ENCODE results near the gene P4HA3. TPM values are rescaled to one million over a fixed set of nuclear protein-coding genes. Genes with fewer than 3 reads are reported as not detected.

The P4HA3 gene
- total RNA-seq, 1 experiment from 2014 or later, result 0.52 TPM

DNA sequence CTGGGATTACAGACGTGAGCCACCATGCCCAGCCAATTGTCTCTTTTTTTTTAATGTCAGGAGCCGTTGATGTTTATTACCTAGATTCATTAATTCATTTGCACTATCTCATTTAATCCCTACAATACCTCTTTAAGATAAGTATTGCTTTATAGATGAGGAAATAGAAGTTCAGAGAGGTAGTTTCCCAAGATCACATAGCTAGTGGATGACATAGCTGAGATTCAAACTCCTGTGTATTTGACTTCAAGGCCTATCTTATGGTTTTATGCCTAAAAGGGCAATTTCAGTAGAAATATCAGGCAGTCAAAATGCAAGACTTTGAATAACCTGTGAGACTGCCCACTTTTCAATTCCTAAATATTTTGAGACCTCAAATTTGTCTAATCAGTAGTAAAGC is 73.9 kb downstream of the P4HA3 start:
- Histone ChIP-seq H3K4me3 (ENCODE audit: low read depth, low read length, poor library complexity, severe bottlenecking) (no peak overlapping the region), H3K27me3 (replicated peaks; ENCODE audit: insufficient read depth, low read depth, low read length, poor library complexity) (no peaks in the 10 kb centered on the region), H3K4me1 (ENCODE audit: insufficient read depth, low read length, poor library complexity, severe bottlenecking) (no peaks in the 10 kb centered on the region), H3K27ac (ENCODE audit: low read depth, low read length, poor library complexity, severe bottlenecking) (no peak overlapping the region), H3K36me3 (ENCODE audit: insufficient read depth, low read length, poor library complexity, severe bottlenecking) (peaks cover 45% of the 10 kb centered on the region), H3K9me3 (ENCODE audit: low read depth, low read length, poor library complexity, severe bottlenecking) (no peaks in the 10 kb centered on the region)
- CTCF ChIA-PET, result no interaction called here
- TF ChIP-seq CTCF (conservative IDR thresholded peaks at IDR 0.05; ENCODE audit: low read depth, low read length) (no peak), EZH2 (IDR thresholded peaks at IDR 0.05; ENCODE audit: borderline replicate concordance, low read depth, low read length, poor library complexity, severe bottlenecking) (no peak)
- no peak for DNase-seq (ENCODE audit: low spot score)
- BruUV-seq (replicated peaks), result no TSS peak
- POLR2A ChIA-PET (ENCODE audit: low non-redundant PET), result no interaction called here
- intact Hi-C loops (cut with micrococcal nuclease; ENCODE audit: unreplicated experiment), result no loop called here

DNA sequence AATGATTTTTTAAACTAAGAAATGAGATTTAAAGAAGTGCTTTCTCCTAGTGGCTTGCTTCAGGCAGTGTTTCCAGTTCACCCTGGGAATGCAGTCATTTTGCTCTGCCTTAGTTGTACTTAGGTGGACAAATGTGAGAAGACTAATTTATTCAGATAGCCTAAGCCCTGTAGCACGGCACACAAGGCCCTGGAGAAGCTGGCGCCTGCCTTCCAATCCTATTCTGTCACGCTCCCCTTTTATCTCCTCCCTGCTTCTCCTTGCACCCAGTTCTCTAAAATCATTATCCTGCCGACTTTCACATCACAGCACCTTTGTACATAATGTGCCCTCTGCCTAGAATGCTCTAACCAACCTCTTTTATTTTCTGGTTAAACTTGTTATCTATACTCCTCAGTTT is 76.3 kb downstream of the P4HA3 start:
- H3K27ac ChIP-seq (ENCODE audit: low read depth, low read length, poor library complexity, severe bottlenecking), result no peak overlapping the region
- POLR2A ChIA-PET (ENCODE audit: low non-redundant PET), result no interaction called here
- H3K9me3 ChIP-seq (ENCODE audit: low read depth, low read length, poor library complexity, severe bottlenecking), result no peaks in the 10 kb centered on the region
- H3K27me3 ChIP-seq (replicated peaks; ENCODE audit: insufficient read depth, low read depth, low read length, poor library complexity), result no peaks in the 10 kb centered on the region
- DNase-seq (ENCODE audit: low spot score), result no peak
- intact Hi-C loops (cut with micrococcal nuclease; ENCODE audit: unreplicated experiment), result no loop called here
- no peaks in the 10 kb centered on the region for H3K4me1 ChIP-seq (ENCODE audit: insufficient read depth, low read length, poor library complexity, severe bottlenecking)
- H3K36me3 ChIP-seq (ENCODE audit: insufficient read depth, low read length, poor library complexity, severe bottlenecking), result peaks cover 48% of the 10 kb centered on the region
- TF ChIP-seq EZH2 (IDR thresholded peaks at IDR 0.05; ENCODE audit: borderline replicate concordance, low read depth, low read length, poor library complexity, severe bottlenecking) (no peak), CTCF (conservative IDR thresholded peaks at IDR 0.05; ENCODE audit: low read depth, low read length) (no peak)
- CTCF ChIA-PET, result no interaction called here
- H3K4me3 ChIP-seq (ENCODE audit: low read depth, low read length, poor library complexity, severe bottlenecking), result no peak overlapping the region
- BruUV-seq (replicated peaks), result no TSS peak

- no peak for DNase-seq (ENCODE audit: low spot score)
- no peaks in the 10 kb centered on the region for H3K9me3 ChIP-seq (ENCODE audit: low read depth, low read length, poor library complexity, severe bottlenecking)
- peaks cover 43% of the 10 kb centered on the region for H3K36me3 ChIP-seq (ENCODE audit: insufficient read depth, low read length, poor library complexity, severe bottlenecking)
- H3K4me1 ChIP-seq (ENCODE audit: insufficient read depth, low read length, poor library complexity, severe bottlenecking), result no peaks in the 10 kb centered on the region
- intact Hi-C loops (cut with micrococcal nuclease; ENCODE audit: unreplicated experiment), result no loop called here
- ChIA-PET POLR2A (ENCODE audit: low non-redundant PET) (no interaction called here), CTCF (no interaction called here)
- TF ChIP-seq CTCF (conservative IDR thresholded peaks at IDR 0.05; ENCODE audit: low read depth, low read length), result no peak
- TF ChIP-seq EZH2 (IDR thresholded peaks at IDR 0.05; ENCODE audit: borderline replicate concordance, low read depth, low read length, poor library complexity, severe bottlenecking), result no peak
- no peaks in the 10 kb centered on the region for H3K27me3 ChIP-seq (replicated peaks; ENCODE audit: insufficient read depth, low read depth, low read length, poor library complexity)
- no TSS peak for BruUV-seq (replicated peaks)
- H3K4me3 ChIP-seq (ENCODE audit: low read depth, low read length, poor library complexity, severe bottlenecking), result no peak overlapping the region
- no peak overlapping the region for H3K27ac ChIP-seq (ENCODE audit: low read depth, low read length, poor library complexity, severe bottlenecking)
These were observed 77.8 kb downstream of the P4HA3 start for GRCh38 chr11:74233683-74234082.

Data from A673 (cell line).